SHP77 treated with DMSO at 0.1 percent for 48 hours (cell line): ENCODE results near the gene ASCC1.
"Not testable (repeated sequence)": the region's sequence is repeated elsewhere in the genome, so short reads cannot be mapped to it uniquely, and the experiment has no call there.

Experiments used
- DNase-seq: peaks from one replicate; lab custom pipeline; 2025; lab: John Stamatoyannopoulos, UW

ASCC1 gene

DNA sequence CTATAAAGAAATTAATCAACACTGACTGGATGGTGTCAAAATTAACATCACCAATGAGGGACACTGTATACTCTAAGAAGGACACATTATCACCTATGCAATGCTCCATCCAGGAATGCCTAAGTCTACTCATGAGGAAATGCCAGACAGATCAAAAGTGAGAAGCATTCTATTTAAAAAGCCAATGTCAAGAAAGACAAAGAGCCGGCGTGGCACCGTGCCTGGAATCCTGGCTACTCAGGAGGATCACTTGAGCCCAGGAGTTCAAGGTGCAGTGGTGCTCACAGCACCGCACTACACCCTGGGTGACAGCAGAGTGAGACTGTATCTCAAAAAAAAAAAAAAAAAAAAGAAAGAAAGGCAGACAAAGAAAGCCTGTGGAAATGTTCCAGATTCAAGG is 45.8 kb downstream of the ASCC1 start:
- DNase-seq, result no peak

DNA sequence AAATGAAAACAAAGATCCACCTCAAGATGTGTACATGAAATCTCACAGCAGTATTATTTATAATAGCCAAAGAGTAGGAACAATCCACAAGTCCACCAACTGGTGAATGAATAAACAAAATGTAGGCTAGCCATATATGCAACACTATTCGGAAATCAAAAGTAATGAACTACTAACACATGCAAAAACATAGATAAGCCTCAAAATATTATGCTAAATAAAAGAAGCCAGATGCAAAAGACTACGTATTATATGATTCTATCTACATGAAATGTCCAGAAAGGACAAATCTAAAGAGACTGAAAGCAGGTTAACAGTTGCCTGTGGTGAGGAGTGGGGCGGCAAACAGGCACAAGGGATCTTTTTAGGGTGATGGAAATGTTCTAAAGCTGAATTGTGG is 49.0 kb downstream of the ASCC1 start:
- DNase-seq, result no peak

DNA sequence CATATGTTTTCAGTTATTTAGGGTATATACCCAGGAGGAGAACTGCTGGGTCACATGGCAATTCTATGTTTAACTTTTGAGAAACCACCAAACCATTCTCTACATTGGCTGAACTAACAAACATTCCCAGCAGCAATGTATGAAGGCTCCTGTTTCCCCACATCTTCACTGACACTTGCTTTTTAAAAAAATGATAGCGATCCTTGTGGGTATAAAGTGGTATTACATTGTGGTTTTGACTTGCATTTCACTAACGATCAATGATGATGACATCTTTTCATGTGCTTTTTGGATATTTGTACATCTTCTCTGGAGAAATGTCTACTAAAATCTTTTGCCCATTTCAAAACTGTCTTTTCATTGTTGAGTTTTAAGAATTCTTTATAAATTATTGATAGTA is 51.5 kb downstream of the ASCC1 start:
- no peak for DNase-seq

DNA sequence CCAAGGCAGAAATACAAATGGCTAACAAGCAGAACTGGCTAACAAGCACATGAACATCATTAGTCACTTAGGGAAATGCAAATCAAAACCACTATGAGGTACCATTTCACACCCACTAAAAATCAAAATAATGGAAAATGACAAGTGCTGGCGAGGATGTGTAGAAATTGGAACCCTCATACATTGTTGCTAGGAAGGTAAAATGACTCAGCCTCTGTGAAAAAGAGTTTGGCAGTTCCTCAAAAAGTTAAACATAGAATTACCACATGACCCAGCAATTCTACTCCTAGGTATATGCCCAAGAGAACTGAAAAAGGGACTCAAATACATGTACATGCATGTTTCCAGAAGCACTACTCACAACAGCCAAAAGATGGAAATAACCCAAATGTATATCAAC is 53.1 kb downstream of the ASCC1 start:
- DNase-seq, result no peak

DNA sequence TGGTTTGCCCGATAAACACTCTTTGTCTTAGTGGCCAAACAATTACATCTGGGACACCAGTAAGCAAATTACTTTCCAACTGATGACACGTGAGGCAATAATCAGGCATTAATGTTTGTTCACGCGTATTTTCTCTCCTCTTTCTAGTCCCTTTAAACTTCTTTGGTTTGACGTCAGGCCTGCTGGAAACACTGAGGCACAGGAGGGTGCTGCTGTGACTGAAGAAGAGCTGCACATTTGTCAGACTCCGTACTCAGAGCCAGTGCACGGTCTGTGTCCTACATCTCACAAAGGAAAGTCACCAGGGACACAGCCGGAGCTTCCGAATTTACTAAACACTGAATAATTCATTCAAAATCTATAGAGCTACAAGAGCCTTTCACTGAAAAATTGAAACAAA is 57.9 kb downstream of the ASCC1 start:
- DNase-seq, result no peak

DNA sequence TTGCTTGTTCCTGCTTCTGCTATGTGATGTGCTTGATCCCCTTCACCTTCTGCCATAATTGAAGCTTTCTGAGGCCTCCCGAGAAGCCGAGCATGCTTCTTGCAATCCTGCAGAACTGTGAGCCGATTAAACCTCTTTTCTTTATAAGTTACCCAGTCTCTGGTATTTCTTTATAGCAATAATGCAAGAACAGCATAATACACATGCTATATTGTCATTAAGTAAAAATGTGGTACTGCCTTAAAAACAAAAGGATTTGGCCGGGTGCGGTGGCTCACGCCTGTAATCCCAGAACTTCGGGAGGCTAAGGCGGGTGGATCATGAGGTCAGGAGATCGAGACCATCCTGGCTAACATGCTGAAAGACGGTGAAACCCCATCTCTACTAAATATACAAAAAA is 59.9 kb downstream of the ASCC1 start:
- DNase-seq, result no peak

DNA sequence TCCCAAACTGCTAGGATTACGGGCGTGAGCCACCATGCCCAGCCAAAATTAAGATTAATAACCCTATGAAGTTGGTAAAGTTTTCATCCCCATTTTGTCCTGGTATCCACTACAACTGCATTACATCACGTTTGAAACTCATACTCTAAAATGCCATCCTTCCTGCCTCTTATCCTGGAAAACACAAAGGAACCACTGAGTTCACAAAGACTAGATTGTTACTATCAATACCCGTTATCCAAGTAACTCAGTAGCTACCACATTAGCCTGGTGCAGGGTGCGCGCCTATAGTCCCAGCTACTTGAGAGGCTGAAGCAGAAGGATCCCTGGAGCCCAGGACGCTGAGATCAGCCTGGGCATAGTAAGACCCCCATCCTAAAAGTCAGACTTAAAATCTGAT is 63.8 kb downstream of the ASCC1 start:
- DNase-seq, result no peak

DNA sequence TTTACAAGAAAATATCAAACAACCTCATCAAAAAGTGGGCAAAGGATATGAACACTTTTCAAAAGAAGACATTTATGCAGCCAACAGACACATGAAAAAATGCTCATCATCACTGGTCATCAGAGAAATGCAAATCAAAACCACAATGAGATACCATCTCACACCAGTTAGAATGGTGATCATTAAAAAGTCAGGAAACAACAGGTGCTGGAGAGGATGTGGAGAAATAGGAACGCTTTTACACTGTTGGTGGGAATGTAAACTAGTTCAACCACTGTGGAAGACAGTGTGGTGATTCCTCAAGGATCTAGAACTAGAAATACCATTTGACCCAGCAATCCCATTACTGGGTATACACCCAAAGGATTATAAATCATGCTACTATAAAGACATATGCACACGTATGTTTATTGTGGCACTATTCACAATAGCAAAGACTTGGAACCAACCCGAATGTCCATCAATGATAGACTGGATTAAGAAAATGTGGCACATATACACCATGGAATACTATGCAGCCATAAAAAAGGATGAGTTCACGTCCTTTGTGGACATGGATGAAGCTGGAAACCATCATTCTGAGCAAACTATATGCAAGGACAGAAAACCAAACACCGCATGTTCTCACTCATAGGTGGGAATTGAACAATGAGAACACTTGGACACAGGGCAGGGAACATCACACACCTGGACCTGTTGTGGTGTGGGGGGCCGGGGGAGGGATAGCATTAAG is 65.2 kb downstream of the ASCC1 start:
- DNase-seq, result not testable (repeated sequence)

DNA sequence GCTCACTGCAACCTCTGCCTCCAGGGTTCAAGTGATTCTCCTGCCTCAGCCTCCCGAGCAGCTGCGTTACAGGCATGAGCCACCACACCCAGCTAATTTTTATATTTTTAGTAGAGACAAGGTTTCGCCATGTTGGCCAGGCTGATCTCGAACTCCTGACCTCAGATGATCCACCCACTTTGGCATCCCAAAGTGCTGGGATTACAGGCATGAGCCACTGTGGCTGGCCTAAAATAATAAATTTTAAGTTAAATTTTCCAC is 68.8 kb downstream of the ASCC1 start:
- not testable (repeated sequence) for DNase-seq

DNA sequence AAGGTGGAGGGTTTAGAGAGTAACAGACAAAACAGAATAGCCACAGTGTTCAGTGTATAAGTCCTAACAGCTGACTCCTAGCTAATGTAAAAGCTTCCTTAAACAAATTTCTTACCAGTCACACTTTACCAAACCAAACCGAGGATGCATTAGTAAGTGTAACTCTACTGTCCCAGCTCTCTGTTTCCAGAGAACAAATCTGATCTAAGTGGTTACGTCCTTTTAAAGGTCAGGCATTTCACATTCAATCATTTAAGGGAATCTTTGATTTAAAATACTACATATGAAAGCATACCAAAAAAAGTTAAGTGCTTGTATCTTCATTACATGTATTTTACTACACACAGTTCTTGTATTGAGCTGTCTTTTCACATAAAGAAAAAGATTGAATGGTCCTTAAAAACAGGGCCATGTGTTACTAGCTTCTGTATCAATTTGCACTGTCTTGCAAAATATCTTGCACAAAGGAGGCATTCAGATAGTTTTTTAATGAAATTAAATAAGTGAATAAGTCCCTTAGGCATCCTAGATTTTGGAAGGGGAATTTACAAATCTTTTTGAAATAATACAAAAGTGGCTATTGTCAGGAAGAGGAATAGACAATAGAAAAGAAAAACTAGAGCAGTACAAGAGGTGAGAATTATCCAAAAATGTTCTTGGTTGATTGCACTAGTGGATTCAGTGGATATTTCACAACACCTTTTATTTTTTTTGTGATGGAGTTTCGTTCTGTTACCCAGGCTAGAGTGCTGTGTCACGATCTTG is 69.3 kb downstream of the ASCC1 start:
- DNase-seq, result no peak

DNA sequence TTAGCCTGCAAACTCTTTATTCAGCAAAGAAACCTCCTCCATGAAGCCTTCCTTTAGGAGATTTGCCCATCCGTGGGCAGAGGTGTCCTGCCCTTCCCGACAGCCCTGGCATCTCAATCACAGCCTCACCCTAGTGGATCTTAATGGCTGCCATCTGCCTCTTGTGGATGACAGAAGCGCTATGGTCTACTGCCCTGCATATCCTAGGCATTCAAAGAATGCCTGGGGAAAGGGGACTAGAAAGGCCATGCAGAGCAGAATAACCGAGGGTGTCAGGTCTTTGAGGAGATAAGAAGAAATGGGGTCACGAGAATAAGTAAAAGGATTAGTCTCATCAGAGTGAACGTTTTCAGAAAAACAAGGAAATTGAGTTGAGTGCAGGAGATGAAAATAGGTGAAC is 70.0 kb downstream of the ASCC1 start:
- no peak for DNase-seq

DNA sequence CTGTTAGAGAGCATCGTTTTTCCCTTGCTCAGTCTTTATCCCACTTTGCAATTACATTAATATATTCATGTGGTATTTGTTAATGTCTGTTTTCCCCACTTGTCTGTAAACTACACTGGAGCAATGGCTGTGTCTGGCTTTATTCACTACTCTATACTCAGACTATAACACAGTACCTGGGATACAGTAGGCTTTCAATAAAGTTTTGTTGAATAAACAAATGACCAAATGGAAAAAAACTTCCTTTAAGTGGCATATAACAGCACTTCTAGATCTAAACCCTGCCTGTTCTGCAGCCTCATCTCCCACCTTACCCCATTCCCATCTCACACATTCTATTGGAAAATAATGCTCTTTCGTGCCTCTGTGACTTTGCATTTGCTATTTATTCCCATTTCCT is 70.4 kb downstream of the ASCC1 start:
- DNase-seq, result no peak

DNA sequence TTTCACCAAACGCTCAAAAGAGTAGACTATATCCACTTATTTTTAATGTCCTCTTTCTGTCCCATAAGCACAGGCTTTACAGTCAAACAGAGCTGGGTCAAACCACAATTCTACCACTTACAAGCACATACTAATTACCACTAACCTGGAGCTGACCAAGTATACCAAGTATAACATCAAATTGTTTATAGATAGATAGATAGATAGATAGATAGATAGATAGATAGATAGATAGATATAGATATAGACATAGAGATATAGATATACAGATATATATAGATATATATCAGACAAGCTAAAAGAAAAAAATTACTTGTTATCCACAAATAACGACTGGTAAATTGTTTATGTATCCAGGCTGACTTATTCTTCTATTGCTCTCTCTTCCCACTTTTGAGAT is 75.2 kb downstream of the ASCC1 start:
- DNase-seq, result no peak

DNA sequence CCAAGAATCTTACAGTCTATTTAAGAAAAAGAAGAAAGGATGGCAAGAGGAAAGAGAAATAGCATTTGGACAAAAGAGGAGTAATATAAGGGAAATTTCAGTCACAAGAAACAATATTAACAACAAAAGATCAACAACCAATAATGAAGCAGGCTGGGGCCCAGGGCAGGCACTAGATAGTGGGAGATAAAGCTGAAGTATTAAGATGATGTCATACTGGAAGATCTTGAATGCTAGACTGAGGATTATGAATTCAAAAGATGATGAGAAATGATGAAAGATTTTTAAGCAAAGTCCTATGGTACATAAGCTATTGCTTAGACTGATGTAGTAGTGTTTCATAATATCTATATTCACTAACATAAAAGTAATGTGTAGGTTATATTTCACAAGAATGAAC is 75.9 kb downstream of the ASCC1 start:
- no peak for DNase-seq

DNA sequence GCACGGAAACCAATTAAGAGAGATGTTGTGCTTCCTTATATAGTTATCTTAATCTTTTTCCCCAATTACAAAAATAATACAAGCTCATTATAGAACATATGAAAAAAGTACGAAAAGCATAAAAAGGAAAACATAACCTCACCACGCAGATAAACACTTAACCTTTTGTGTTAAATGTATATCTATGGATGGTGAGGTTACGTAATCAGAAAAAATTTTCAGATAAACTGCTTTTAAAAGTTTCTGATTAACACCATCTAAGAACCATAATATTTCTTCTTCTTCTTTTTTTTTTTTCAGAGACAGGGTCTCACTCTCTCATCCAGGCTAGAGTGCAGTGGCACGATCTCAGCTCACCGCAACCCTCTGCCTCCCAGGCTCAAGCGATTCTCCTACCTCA is 78.5 kb downstream of the ASCC1 start:
- no peak for DNase-seq

DNA sequence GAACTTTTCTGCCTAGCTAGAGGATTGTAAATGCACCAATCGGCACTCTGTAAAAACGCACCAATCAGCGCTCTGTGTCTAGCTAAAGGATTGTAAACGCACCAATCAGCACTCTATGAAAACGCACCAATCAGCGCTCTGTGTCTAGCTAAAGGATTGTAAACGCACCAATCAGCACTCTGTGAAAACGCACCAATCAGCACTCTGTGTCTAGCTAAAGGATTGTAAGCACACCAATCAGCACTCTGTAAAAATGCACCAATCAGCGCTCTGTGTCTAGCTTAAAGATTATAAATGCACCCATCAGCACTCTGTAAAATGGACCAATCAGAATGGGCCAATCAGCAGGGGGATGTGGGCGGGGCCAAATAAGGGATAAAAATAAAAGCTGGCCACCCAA is 79.9 kb downstream of the ASCC1 start:
- DNase-seq, result not testable (repeated sequence)

DNA sequence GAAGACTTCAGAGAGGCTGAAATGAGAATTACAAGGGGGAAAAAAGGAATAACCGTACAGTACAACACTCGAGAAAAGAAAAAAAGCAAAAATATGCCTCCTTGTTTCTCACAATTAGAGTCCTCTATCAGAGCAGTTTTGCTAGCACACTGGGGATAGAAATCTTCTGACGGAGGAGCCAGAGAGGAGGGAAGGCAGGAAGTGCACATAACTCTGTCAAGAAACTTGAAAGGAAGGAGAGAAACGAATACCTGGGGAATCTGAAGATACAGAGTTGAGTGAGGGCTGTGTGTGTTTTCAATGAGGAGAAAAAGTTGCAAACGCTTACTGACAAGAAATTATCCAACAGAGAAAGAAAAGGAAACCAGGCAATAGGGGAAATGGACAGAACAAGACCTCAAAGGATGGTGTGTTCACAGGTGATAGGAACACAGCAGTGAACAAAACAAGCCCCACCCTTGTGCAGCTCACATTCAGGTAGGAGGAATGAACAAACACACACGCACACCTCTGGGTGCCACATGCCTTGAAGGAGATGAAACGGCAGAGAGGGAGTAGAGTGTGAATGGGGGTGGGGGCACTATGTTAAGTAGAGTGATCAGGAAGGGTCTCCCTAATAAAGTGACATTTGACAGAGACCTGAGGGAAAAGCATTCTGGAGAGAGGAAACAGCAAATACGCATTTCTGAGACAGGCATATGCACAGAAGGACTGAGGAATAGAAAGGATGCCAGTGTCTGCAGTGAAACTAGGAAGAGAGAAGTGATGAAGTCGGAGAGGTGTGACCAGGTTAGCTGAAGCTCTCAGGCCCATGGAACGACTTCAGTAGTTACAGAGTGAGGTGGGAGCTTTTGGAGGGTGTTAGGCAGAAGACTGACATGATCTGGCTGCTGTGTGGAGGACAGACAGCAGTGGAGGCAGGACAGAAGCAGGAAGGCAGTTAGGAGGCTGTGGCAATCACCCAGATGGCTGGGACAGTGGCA is 81.0 kb downstream of the ASCC1 start:
- DNase-seq, result no peak

DNA sequence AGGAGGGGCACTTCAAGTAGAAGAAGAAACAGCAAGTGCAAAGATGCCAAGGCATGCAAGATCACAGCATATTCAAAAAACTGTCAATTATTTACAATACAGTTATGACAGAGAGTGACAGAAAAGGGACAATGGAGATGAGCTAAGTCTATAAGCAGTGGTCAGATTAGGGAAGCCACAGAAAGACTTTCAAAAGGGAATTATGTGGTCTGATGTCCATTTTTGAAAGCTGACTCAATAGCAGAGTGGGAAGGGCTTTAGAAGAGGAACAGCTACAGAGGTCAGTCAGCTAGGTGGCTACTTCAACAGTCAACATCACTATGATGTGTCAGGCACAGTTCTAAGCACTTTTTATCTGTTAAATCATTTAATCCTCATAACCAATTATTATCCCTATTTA is 82.6 kb downstream of the ASCC1 start:
- no peak for DNase-seq

DNA sequence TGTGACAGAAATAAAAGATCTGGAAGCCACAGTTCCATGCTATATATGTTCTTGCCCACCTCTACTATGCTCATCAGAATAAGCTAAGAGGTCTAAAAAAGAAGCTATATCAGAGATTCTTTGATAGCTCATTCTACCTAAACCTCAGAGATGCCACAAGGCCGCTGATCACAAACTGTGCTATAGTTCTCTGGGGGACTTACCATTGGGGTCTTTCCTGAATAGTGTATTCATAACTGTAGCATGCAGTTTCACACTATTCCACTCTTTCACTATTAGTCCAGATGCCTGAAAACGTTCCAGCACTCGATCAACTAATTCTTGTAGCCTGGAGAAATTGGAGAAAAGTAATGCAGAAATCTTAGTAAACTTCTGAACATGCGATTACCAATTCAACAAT is 83.2 kb downstream of the ASCC1 start:
- DNase-seq, result no peak

DNA sequence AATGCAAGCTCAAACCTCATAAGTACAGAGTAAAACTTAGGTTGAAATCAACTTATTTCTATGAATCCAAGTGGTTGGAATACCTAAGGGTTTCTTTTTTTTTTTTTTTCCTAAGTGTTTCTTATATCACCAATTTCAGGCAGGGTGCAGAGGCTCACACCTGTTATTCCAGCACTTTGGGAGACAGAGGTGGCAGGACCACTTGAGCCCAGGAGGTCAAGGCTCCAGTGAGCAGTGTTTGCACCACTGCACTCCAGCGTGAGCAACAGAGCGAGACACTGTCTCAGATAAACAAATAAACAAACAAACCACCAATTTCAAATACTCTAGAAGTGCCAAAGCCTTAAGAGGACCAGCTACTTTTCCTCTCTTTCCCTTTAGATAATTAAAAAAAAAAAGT is 88.5 kb downstream of the ASCC1 start:
- DNase-seq, result no peak

DNA sequence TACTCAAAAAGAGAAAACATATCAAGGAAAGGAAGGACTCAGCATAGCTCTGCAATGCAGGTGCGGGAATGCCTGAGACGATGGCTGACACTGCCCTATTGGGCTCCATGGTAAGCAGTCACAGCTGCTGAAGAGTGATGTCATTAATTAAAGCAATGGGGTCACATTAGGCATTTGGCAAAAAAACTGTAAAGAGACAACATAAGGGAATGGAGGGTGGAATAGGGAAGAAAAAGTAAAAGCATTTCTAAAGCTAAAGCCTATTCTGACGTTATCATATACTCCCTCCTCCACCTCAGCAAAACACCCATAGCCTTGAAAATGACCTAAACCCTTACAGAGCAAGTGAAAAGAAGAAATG is 89.2 kb downstream of the ASCC1 start:
- no peak for DNase-seq

DNA sequence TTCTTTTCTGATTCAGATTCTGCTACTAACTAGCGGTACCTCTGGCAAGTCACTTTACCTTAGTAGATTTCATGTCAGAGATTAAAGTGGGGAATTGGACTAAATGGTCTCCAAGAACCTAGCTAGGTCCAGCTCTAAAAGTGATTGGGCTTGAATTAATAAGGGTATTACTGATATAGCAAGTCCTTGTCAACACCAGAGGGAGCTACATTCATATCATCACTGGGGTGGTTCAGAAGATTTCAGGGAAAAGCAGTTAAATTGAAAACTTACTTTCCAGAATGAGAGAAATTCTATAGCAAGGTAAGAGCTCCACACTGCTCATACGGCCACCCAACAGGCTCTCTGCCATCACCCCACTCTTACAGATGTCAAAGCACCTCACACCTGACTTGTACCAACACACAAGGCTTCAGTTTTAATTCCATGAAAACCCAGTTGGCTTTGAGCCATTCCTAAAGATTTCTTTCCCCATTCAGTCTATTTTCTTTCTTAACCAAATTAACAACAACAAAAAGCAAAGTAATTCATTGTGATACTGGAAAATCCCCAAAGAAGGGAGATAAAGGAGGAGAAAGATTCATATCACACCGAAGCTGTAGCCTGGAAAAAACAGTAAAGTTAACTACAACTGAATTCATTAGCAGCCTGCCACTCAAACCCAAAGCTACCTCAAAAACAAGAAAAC is 89.7 kb downstream of the ASCC1 start:
- DNase-seq, result no peak
